Measurements from ENCODE around the gene SEC61A1.

The SEC61A1 gene

GRCh38 chr3:128062033-128062745 lies 10.0 kb downstream of the SEC61A1 start:
- Histone ChIP-seq H3K27ac (ENCODE audit: low read length) (no peak overlapping the region), H3K36me3 (ENCODE audit: insufficient read depth, low read depth, low read length) (peaks cover 96% of the 10 kb centered on the region), H3K4me3 (ENCODE audit: low read length) (no peak overlapping the region), H3K27me3 (ENCODE audit: insufficient read depth, low read length) (no peaks in the 10 kb centered on the region), H3K9me3 (ENCODE audit: insufficient read depth, low read depth, low read length) (no peaks in the 10 kb centered on the region), H3K9ac (ENCODE audit: low read depth, low read length) (no peak overlapping the region; the same call in 1 of the 2 replicates), H3K4me1 (ENCODE audit: insufficient read depth, low read length) (no peaks in the 10 kb centered on the region)

- Histone ChIP-seq H3K27ac (ENCODE audit: low read length) (no peak overlapping the region), H3K27me3 (ENCODE audit: insufficient read depth, low read length) (no peaks in the 10 kb centered on the region), H3K36me3 (ENCODE audit: insufficient read depth, low read depth, low read length) (peaks cover 97% of the 10 kb centered on the region), H3K4me3 (ENCODE audit: low read length) (no peak overlapping the region), H3K4me1 (ENCODE audit: insufficient read depth, low read length) (no peaks in the 10 kb centered on the region), H3K9me3 (ENCODE audit: insufficient read depth, low read depth, low read length) (no peaks in the 10 kb centered on the region), H3K9ac (ENCODE audit: low read depth, low read length) (no peak overlapping the region)
These were observed 11.6 kb downstream of the SEC61A1 start for GRCh38 chr3:128063865-128064264.

GRCh38 chr3:128064962-128065361 lies 12.7 kb downstream of the SEC61A1 start:
- H3K9me3 ChIP-seq (ENCODE audit: insufficient read depth, low read depth, low read length), result no peaks in the 10 kb centered on the region
- H3K9ac ChIP-seq (ENCODE audit: low read depth, low read length), result no peak overlapping the region
- no peaks in the 10 kb centered on the region for H3K4me1 ChIP-seq (ENCODE audit: insufficient read depth, low read length)
- peaks cover 97% of the 10 kb centered on the region for H3K36me3 ChIP-seq (ENCODE audit: insufficient read depth, low read depth, low read length)
- no peak overlapping the region for H3K27ac ChIP-seq (ENCODE audit: low read length)
- H3K27me3 ChIP-seq (ENCODE audit: insufficient read depth, low read length), result no peaks in the 10 kb centered on the region
- H3K4me3 ChIP-seq (ENCODE audit: low read length), result no peak overlapping the region

- Histone ChIP-seq H3K9ac (ENCODE audit: low read depth, low read length) (no peak overlapping the region), H3K36me3 (ENCODE audit: insufficient read depth, low read depth, low read length) (peaks cover 97% of the 10 kb centered on the region), H3K27ac (ENCODE audit: low read length) (no peak overlapping the region), H3K9me3 (ENCODE audit: insufficient read depth, low read depth, low read length) (no peaks in the 10 kb centered on the region), H3K4me3 (ENCODE audit: low read length) (no peak overlapping the region), H3K4me1 (ENCODE audit: insufficient read depth, low read length) (no peaks in the 10 kb centered on the region), H3K27me3 (ENCODE audit: insufficient read depth, low read length) (no peaks in the 10 kb centered on the region)
These were observed 13.9 kb downstream of the SEC61A1 start for GRCh38 chr3:128066114-128066513.

- Histone ChIP-seq H3K9me3 (ENCODE audit: insufficient read depth, low read depth, low read length) (no peaks in the 10 kb centered on the region), H3K27me3 (ENCODE audit: insufficient read depth, low read length) (no peaks in the 10 kb centered on the region), H3K4me1 (ENCODE audit: insufficient read depth, low read length) (no peaks in the 10 kb centered on the region), H3K27ac (ENCODE audit: low read length) (no peak overlapping the region), H3K9ac (ENCODE audit: low read depth, low read length) (no peak overlapping the region), H3K36me3 (ENCODE audit: insufficient read depth, low read depth, low read length) (peaks cover 97% of the 10 kb centered on the region), H3K4me3 (ENCODE audit: low read length) (no peak overlapping the region)
These were observed 14.4 kb downstream of the SEC61A1 start for GRCh38 chr3:128066676-128067075.

- peaks cover 97% of the 10 kb centered on the region for H3K36me3 ChIP-seq (ENCODE audit: insufficient read depth, low read depth, low read length)
- no peak overlapping the region for H3K4me3 ChIP-seq (ENCODE audit: low read length)
- no peaks in the 10 kb centered on the region for H3K27me3 ChIP-seq (ENCODE audit: insufficient read depth, low read length)
- H3K9ac ChIP-seq (ENCODE audit: low read depth, low read length), result no peak overlapping the region
- no peak overlapping the region for H3K27ac ChIP-seq (ENCODE audit: low read length)
- H3K4me1 ChIP-seq (ENCODE audit: insufficient read depth, low read length), result no peaks in the 10 kb centered on the region
- no peaks in the 10 kb centered on the region for H3K9me3 ChIP-seq (ENCODE audit: insufficient read depth, low read depth, low read length)
These were observed 15.3 kb downstream of the SEC61A1 start for GRCh38 chr3:128067489-128067888.

GRCh38 chr3:128068156-128068620 lies 16.0 kb downstream of the SEC61A1 start:
- peaks cover 96% of the 10 kb centered on the region for H3K36me3 ChIP-seq (ENCODE audit: insufficient read depth, low read depth, low read length)
- H3K4me1 ChIP-seq (ENCODE audit: insufficient read depth, low read length), result no peaks in the 10 kb centered on the region
- H3K9me3 ChIP-seq (ENCODE audit: insufficient read depth, low read depth, low read length), result no peaks in the 10 kb centered on the region
- no peaks in the 10 kb centered on the region for H3K27me3 ChIP-seq (ENCODE audit: insufficient read depth, low read length)
- H3K27ac ChIP-seq (ENCODE audit: low read length), result no peak overlapping the region
- no peak overlapping the region for H3K9ac ChIP-seq (ENCODE audit: low read depth, low read length)
- no peak overlapping the region for H3K4me3 ChIP-seq (ENCODE audit: low read length)

- H3K36me3 ChIP-seq (ENCODE audit: insufficient read depth, low read depth, low read length), result peaks cover 87% of the 10 kb centered on the region
- no peak overlapping the region for H3K27ac ChIP-seq (ENCODE audit: low read length)
- H3K9me3 ChIP-seq (ENCODE audit: insufficient read depth, low read depth, low read length), result no peaks in the 10 kb centered on the region
- no peak overlapping the region for H3K4me3 ChIP-seq (ENCODE audit: low read length)
- H3K4me1 ChIP-seq (ENCODE audit: insufficient read depth, low read length), result no peaks in the 10 kb centered on the region
- no peak overlapping the region for H3K9ac ChIP-seq (ENCODE audit: low read depth, low read length)
- no peaks in the 10 kb centered on the region for H3K27me3 ChIP-seq (ENCODE audit: insufficient read depth, low read length)
These were observed 17.0 kb downstream of the SEC61A1 start for GRCh38 chr3:128069271-128069670.

- H3K9me3 ChIP-seq (ENCODE audit: insufficient read depth, low read depth, low read length), result no peaks in the 10 kb centered on the region
- H3K4me3 ChIP-seq (ENCODE audit: low read length), result no peak overlapping the region
- no peak overlapping the region for H3K9ac ChIP-seq (ENCODE audit: low read depth, low read length)
- no peak overlapping the region for H3K27ac ChIP-seq (ENCODE audit: low read length)
- peaks cover 3% of the 10 kb centered on the region; the same call in 1 of the 2 replicates for H3K4me1 ChIP-seq (ENCODE audit: insufficient read depth, low read length)
- peaks cover 5% of the 10 kb centered on the region; the same call in 1 of the 2 replicates for H3K27me3 ChIP-seq (ENCODE audit: insufficient read depth, low read length)
- peaks cover 70% of the 10 kb centered on the region for H3K36me3 ChIP-seq (ENCODE audit: insufficient read depth, low read depth, low read length)
These were observed 18.8 kb downstream of the SEC61A1 start for GRCh38 chr3:128070898-128071591.

GRCh38 chr3:128071771-128072453 lies 19.7 kb downstream of the SEC61A1 start:
- Histone ChIP-seq H3K9me3 (ENCODE audit: insufficient read depth, low read depth, low read length) (no peaks in the 10 kb centered on the region), H3K9ac (ENCODE audit: low read depth, low read length) (no peak overlapping the region), H3K4me1 (ENCODE audit: insufficient read depth, low read length) (peaks cover 3% of the 10 kb centered on the region; the same call in 1 of the 2 replicates), H3K27ac (ENCODE audit: low read length) (no peak overlapping the region), H3K27me3 (ENCODE audit: insufficient read depth, low read length) (peaks cover 14% of the 10 kb centered on the region), H3K4me3 (ENCODE audit: low read length) (no peak overlapping the region), H3K36me3 (ENCODE audit: insufficient read depth, low read depth, low read length) (peaks cover 61% of the 10 kb centered on the region)

- no peak overlapping the region for H3K27ac ChIP-seq (ENCODE audit: low read length)
- peaks cover 21% of the 10 kb centered on the region for H3K27me3 ChIP-seq (ENCODE audit: insufficient read depth, low read length)
- peaks cover 6% of the 10 kb centered on the region; the same call in 1 of the 2 replicates for H3K4me1 ChIP-seq (ENCODE audit: insufficient read depth, low read length)
- no peaks in the 10 kb centered on the region for H3K9me3 ChIP-seq (ENCODE audit: insufficient read depth, low read depth, low read length)
- H3K9ac ChIP-seq (ENCODE audit: low read depth, low read length), result no peak overlapping the region
- H3K4me3 ChIP-seq (ENCODE audit: low read length), result no peak overlapping the region
- H3K36me3 ChIP-seq (ENCODE audit: insufficient read depth, low read depth, low read length), result peaks cover 54% of the 10 kb centered on the region
These were observed 20.4 kb downstream of the SEC61A1 start for GRCh38 chr3:128072454-128073184.

Data from iPS-20b (cell line).